Right renal cortex interstitium (tissue), 3 donors: Measurements from ENCODE around the gene TRMU. TPM values are rescaled to one million over a fixed set of nuclear protein-coding genes. Genes with fewer than 3 reads are reported as not detected.
"Not testable (repeated sequence)": the region's sequence is repeated elsewhere in the genome, so short reads cannot be mapped to it uniquely, and the experiment has no call there.

Experiments used
- DNase-seq, 3 donors: peaks; one replicate each; pipeline ENCODE4 v3.0.0-alpha.2; 2013; ENCODE audit warnings: low read depth in 3 of 3, low spot score in 2 of 3
- polyA plus RNA-seq, 3 donors: library from polyadenylated mRNA; unstranded; fragments of 120-200 nt; gene quantifications; one replicate each; pipeline ENCODE4 v1.2.1, GENCODE V29; 2013; ENCODE audit not compliant: insufficient read length in 3 of 3

The TRMU gene
- polyA plus RNA-seq, 3 donors, result 40.7 to 45.8 (median 43.6) TPM

DNA sequence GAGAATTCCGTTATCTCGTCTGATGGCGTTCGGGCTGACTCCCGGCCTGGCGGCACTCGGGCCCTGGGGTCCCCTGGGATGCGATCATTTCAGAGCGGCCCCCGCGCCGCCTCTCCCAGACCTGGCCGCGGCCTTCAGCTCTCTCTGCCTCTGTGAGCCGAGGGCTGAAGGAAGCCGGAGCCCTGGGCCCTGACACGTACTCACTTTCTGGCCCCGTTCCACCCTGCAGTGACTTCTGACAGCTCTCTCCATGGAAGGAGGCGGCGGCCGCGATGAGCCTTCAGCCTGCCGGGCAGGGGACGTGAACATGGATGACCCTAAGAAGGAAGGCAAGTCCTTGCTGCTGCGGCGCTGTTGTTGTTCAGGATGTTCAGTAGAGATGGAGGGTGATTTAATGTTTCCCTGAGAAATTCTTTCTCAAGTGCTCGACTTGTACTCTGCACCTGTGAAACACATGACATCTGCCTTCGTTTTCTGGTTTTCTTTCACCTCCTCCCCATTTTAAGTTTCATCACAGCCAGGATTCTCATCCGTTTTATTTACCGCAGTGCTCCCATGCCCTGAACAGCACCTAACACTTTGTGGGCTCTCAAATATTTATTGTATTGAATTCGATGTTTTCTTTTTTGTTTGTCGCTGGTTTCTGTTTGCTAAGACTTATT is 38.2 kb upstream of the TRMU start:
- DNase-seq, result no peak

GRCh38 chr22:46299101-46299500 is 36.4 kb upstream of the TRMU start:
- no peak for DNase-seq

DNA sequence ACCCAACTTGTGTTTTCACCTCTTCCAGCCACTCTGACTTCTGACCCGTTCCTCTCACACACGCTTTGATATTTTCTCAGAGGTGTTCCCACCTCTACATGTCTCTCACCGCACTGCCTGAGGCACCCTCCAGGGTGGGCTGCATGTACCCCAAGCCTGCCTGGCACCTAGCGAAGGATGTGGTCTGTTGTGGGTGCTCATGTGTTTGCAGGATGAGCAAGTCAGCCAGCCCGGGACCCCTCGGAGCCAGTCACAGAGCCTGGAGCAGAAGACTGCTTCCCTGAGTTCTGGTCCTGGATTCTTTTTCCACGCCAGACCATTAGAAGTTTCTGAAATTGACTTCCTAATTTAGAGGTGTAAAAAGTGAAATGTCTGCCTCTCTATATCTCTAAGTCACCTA is 35.0 kb upstream of the TRMU start:
- no peak for DNase-seq

- no peak for DNase-seq
Observed at GRCh38 chr22:46303347-46303965, 32.1 kb upstream of the TRMU start.

DNA sequence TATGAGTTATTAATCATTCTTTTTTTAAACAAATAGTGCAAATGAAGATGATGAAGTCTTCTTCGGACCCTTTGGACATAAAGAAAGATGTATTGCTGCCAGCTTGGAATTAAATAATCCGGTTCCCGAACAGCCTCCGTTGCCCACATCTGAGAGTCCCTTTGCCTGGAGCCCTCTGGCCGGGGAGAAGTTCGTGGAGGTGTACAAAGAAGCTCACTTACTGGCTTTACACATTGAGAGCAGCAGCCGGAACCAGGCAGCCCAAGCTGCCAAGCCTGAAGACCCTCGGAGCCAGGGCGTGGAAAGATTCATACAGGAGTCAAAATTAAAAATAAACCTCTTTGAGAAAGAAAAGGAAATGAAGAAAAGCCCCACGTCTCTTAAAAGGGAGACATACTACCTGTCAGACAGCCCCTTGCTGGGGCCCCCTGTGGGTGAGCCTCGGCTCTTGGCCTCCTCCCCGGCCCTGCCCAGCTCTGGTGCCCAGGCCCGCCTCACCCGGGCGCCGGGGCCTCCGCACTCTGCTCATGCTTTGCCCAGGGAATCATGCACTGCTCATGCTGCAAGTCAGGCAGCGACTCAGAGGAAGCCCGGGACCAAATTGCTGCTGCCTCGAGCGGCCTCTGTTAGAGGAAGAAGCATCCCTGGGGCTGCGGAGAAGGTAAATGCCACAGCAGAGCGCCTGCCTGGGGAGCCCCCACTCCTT is 27.1 kb upstream of the TRMU start:
- no peak for DNase-seq

DNA sequence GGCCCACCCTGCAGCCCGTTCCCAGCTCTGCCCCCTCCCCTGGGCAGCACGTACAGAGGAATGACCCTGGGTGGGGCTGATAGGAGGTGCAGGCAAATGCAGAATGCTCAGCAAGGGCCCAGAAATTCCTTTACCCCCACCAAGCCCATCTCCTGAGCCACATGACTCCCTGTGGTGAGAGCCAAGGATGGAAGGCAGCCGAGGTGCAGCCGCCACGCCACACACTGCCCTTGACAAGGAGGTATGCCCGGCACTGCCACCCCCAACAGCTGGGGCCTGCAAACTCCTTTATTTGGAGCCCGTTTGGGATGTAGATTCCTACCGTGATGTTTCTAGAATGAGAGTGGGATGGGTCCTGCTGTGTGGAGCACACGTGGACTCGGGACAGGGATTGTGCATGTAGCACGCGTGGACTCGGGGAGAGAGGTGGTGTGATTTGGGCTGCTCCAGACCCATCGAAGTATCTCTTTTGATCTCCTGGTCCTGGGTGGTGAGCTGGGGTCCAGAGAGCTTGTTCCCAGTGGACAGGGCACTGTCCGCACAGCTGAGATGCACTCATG is 25.9 kb upstream of the TRMU start:
- DNase-seq, result no peak

DNA sequence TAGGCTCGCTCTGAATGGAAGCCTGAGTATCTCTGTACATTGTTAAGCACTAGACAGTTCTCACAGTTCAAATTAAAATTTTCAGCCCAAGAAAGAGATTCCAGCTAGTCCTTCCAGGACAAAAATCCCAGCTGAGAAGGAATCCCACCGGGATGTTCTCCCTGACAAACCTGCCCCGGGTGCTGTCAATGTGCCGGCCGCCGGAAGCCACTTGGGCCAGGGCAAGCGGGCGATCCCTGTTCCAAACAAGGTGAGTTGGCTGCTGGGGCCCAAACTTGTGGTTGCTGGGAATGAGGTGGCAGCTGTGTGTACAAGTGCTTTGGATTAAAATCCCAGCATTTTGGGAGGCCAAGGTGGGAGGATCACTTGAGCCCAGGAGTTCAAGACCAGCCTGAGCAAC is 23.5 kb upstream of the TRMU start:
- no peak for DNase-seq

DNA sequence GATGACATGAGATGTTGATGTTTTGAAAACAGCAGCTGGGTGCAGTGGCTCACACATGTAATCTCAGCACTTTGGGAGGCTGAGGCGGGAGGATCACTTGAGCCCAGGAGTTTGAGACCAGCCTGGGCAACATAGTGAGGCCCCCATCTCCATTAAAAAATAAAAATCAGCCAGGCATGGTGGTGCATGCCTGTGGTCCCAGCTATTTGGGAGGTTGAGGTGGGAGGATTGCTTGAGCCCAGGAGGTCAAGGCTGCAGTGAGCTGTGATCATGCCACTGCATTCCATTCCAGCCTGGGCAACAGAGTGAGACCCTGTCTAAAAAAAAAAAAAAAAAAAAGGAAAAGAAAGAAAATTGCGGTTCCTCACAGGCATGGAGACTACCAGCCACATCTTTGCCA is 22.7 kb upstream of the TRMU start:
- DNase-seq, result not testable (repeated sequence)

GRCh38 chr22:46315976-46316375 is 19.5 kb upstream of the TRMU start:
- no peak for DNase-seq

GRCh38 chr22:46317646-46318045 is 17.9 kb upstream of the TRMU start:
- DNase-seq, result no peak

DNA sequence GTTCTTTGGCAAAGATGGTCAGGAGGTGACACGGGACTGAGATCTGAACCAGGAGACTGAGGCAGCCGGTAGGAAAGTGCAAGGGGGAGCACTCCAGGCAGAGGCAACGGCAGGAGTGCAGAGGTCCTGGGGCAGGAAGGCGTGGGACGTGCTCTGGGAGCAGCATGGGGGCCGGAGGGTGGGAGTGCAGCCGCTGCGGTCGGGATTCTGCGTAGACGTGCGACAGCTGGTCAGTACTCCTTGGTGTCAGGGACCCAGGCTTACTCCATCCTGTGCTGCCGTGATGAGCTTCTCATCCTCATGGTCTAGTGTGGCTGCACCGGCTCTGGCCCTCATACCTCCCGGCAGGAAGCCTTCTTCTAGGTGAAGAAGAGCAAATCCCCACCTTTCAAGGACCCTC is 16.9 kb upstream of the TRMU start:
- no peak for DNase-seq

GRCh38 chr22:46319319-46319718 is 16.2 kb upstream of the TRMU start:
- DNase-seq, result no peak

DNA sequence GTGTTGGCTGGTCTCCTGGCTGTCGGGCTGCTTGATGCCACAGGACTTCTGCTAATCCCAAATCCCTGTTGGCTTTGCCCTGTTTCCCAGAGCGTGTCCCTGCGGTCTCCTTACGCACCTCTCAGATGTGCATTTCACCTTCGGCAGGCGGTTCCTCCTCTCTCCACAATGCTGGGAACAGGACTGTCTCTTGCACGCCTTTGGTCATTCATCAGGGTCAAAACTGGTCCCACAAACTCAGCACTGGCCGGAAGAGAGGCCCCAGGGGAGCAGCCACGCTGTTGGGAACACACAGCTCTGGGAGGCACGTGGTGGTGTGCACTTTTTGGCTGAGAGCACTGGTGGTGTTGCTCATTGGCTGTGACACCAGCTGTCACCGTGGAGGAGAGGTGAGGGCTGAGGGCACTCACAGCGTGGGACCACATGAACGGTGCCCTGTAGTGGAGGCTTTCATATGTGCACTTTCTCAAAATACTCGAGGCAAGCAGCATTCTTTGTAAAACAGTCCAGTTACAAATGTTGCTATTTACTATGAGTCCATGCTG is 15.3 kb upstream of the TRMU start:
- DNase-seq, result no peak

GRCh38 chr22:46320716-46321386 is 14.7 kb upstream of the TRMU start:
- no peak for DNase-seq

DNA sequence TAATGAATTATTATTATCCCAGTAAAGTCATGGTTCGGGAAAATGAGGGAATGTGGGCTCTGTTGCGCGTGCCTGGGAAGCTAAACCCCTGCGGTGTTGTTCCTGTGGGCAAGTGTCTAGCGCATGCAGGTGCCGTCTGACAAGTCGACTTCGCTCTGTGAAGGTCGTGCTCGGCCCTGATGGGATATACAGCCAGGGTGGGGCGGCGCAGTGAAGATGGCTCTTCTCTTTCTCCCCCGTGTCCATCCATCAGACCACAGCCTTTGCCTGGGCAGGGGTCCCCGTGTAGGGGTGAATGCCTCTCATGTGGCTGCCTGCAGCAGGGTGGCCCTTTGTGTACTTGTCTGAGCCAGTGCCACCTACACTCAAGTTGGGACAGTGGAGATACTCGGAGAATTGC is 12.8 kb upstream of the TRMU start:
- no peak for DNase-seq

DNA sequence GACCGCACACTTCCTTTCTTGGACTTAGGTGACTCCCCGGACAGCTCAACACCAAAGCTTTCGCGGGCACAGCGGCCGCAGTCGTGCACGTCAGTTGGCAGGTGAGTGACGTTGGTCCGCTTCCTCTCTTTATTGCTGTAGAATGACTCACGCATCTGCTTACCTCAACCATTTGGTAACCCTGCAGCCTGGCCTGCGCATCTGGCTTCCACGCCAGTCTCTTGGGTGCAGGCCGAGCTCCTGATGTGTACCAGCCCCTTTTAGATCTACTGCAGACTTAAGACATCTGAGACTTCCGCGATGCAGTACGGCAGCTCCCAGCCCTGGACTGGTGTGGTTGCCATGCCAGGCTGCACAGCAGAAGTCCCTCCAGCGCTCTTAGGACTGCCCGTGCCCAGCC is 12.4 kb upstream of the TRMU start:
- no peak for DNase-seq

GRCh38 chr22:46326066-46326680 is 9.3 kb upstream of the TRMU start:
- DNase-seq, result no peak

- no peak for DNase-seq
Observed at GRCh38 chr22:46327691-46328465, 7.6 kb upstream of the TRMU start.

GRCh38 chr22:46328797-46329196 is 6.7 kb upstream of the TRMU start:
- DNase-seq, result no peak

DNA sequence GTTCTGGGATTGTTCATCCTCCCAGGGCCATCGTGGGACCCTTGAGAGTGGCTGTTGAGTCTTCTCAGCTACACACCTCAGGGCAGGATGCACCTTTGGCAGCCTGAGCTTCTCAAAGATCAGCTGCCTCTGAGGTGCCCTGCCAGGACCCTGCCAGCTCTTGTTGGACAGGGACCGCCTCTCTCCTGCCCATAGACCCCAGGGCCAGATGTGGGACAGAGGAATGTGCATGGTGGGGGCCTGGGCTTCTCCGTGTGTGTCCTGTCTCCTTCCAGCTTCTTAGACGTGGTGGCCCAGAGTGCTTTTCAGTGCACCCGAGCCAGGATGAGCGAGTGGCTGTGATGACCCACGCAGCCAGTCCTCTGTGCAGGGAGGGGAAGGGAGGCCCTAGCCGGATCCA is 5.9 kb upstream of the TRMU start:
- DNase-seq, result no peak
